SU-DHL-6 (cell line): ENCODE data around the gene ATG9B.

Experiments used
- CTCF ChIP-seq: fragments of 200-600 bp; sonication (generic); IDR thresholded peaks from one replicate; pipeline ENCODE4 v1.5.1; 2017; ENCODE audit warnings: antibody characterized with exemption, mild to moderate bottlenecking, low read length, moderate library complexity; ENCODE audit not compliant: insufficient read depth, poor library complexity, severe bottlenecking
- EZH2phosphoT487 ChIP-seq: fragments of 200-600 bp; sonication (generic), shearing (Covaris generic); conservative IDR thresholded peaks from 2 replicates; pipeline ENCODE4 v1.6.1; 2018; ENCODE audit warnings: mild to moderate bottlenecking, antibody characterized with exemption, low read length, moderate library complexity, mixed read lengths

GRCh38 chr7:151018421-151019129 is 5.7 kb downstream of the ATG9B start:
- TF ChIP-seq CTCF (no peak), EZH2phosphoT487 (no peak)
